ENCODE results near the gene RAB4B. TPM values are rescaled to one million over a fixed set of nuclear protein-coding genes. Genes with fewer than 3 reads are reported as not detected.

RAB4B gene
- total RNA-seq, 2 experiments from 2014 or later = 50.2 to 53.1 TPM

DNA sequence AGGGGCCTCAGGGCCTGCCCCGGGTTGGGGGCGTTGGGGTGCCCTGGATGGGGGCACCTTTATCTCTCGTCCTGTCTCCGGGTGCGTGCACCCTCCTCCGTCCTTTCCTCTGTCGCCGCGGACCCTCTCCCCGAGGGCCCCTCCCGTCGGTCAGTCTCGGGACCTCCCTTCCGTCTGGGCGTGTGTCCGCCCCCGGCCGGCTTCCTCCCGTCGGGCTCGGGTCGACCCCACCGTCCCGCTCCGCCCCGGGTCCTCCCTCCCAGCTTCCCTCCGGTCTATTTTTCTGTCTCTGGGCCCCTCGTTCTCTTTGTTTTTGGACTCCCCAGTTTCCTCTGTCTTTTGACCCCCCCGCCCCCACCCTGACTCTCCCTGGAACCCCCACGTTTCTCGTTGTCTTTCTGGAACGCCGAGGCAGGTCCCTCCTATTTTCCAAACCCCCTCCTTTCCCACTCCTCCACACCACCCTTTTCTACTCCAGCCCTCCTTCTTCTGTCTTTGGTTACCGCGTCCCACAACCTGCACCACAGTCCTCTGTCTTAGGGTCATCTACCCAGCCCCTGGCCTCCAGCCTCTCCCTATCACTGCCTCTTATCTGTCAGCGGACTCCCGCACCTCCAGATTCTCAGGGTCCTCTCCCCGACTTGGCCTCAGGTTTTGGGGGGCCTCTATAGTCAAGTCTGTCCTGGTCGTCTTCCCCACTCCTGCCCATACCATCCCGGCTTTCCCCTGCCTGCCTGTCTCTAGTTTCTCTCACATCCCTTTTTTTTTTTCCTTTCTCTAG is 21.7 kb downstream of the RAB4B start:
- Mint-ChIP-seq H3K9me3 (ENCODE audit: insufficient read depth) (no peaks in the 10 kb centered on the region), H3K27ac (peak overlapping the region; percentile 92), H3K27me3 (ENCODE audit: low read depth) (no peaks in the 10 kb centered on the region), H3K4me1 (ENCODE audit: low read depth) (peaks cover 68% of the 10 kb centered on the region), H3K36me3 (ENCODE audit: low read depth) (peaks cover 45% of the 10 kb centered on the region), H3K4me3 (peak overlapping the region; percentile 95)
- CTCF ChIA-PET = interaction anchor here (3.8 kb wide), 1 partner anchor 22 kb away, joined by 49 read pairs; the partner anchor contains the start of gene RAB4B
- ATAC-seq (no peak), DNase-seq (peak; percentile 54)
- POLR2A ChIA-PET = interaction anchor here (3.9 kb wide), 1 partner anchor 22 kb away, joined by 38 read pairs; the partner anchor contains the start of gene RAB4B

DNA sequence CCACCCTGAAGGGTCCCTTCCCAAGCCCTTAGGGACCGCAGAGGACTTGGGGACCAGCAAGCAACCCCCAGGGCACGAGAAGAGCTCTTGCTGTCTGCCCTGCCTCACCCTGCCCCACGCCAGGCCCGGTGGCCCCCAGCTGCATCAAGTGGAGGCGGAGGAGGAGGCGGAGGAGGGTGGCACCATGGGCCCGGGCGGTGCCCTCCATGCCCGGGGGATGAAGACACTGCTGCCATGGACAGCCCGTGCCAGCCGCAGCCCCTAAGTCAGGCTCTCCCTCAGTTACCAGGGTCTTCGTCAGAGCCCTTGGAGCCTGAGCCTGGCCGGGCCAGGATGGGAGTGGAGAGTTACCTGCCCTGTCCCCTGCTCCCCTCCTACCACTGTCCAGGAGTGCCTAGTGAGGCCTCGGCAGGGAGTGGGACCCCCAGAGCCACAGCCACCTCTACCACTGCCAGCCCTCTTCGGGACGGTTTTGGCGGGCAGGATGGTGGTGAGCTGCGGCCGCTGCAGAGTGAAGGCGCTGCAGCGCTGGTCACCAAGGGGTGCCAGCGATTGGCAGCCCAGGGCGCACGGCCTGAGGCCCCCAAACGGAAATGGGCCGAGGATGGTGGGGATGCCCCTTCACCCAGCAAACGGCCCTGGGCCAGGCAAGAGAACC is 22.4 kb downstream of the RAB4B start:
- Mint-ChIP-seq H3K9me3 (ENCODE audit: insufficient read depth) (no peaks in the 10 kb centered on the region), H3K36me3 (ENCODE audit: low read depth) (peaks cover 52% of the 10 kb centered on the region), H3K27me3 (ENCODE audit: low read depth) (no peaks in the 10 kb centered on the region), H3K4me3 (peak overlapping the region; percentile 95), H3K4me1 (ENCODE audit: low read depth) (peaks cover 75% of the 10 kb centered on the region), H3K27ac (peak overlapping the region; percentile 92)
- ATAC-seq (no peak), DNase-seq (no peak)
- CTCF ChIA-PET = interaction anchor here (3.8 kb wide), 1 partner anchor 23 kb away, joined by 49 read pairs; the partner anchor contains the start of gene RAB4B
- POLR2A ChIA-PET = interaction anchor here (1.1 to 3.9 kb wide), 2 partner anchors 22 to 47 kb away, joined by 3 to 38 read pairs; partner anchors contain the start of gene RAB4B

DNA sequence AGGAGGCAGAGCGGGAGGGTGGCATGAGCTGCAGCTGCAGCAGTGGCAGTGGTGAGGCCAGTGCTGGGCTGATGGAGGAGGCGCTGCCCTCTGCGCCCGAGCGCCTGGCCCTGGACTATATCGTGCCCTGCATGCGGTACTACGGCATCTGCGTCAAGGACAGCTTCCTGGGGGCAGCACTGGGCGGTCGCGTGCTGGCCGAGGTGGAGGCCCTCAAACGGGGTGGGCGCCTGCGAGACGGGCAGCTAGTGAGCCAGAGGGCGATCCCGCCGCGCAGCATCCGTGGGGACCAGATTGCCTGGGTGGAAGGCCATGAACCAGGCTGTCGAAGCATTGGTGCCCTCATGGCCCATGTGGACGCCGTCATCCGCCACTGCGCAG is 22.9 kb downstream of the RAB4B start:
- ATAC-seq = no peak
- peaks cover 56% of the 10 kb centered on the region for H3K36me3 Mint-ChIP-seq (ENCODE audit: low read depth)
- no peaks in the 10 kb centered on the region for H3K9me3 Mint-ChIP-seq (ENCODE audit: insufficient read depth)
- no peak for DNase-seq
- ChIA-PET CTCF (no interaction called here), POLR2A (interaction anchor here (1.1 to 3.9 kb wide), 2 partner anchors 23 to 48 kb away, joined by 3 to 38 read pairs; partner anchors contain the start of gene RAB4B)
- H3K27ac Mint-ChIP-seq = peak overlapping the region; percentile 70
- peak overlapping the region; percentile 95 for H3K4me3 Mint-ChIP-seq
- no peaks in the 10 kb centered on the region for H3K27me3 Mint-ChIP-seq (ENCODE audit: low read depth)
- peaks cover 80% of the 10 kb centered on the region for H3K4me1 Mint-ChIP-seq (ENCODE audit: low read depth)

DNA sequence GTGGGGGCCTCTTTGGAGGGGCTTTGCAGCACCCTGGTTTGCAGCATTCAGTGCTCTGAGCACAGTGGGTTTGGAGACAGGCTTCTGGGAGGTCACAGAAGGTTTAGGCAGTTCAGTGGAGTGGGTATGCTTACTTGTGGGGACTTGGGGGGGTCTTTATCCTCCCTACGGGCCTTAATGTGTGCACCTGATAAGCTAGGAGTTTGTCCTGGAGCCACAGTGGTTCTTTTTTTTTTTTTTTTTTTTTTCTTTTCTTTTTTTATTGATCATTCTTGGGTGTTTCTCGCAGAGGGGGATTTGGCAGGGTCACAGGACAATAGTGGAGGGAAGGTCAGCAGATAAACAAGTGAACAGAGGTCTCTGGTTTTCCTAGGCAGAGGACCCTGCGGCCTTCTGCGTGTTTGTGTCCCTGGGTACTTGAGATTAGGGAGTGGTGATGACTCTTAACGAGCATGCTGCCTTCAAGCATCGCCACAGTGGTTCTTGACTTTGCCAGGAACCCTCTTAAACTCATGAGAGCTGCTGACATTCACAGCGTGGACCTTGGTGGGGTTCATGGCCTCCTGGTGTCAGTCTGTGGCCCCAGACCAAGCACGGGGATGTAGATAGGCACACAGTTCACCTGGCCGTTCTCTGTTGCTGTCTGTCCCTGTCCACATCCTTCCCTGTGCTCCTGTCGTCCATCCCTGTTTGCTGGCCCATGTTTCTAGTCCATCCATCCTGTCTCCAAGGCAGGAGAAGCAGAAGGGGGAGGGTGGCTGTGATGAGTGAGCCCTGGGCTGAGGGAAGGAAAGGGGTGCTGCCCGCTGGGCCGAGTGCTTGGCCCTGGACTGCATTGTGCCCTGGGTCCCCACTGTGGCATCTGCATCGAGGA is 23.6 kb downstream of the RAB4B start:
- no peaks in the 10 kb centered on the region for H3K27me3 Mint-ChIP-seq (ENCODE audit: low read depth)
- DNase-seq (no peak), ATAC-seq (no peak)
- POLR2A ChIA-PET = interaction anchor here (1.1 to 6.1 kb wide), 2 partner anchors 24 to 49 kb away, joined by 3 to 35 read pairs; partner anchors contain the start of gene RAB4B
- no peaks in the 10 kb centered on the region for H3K9me3 Mint-ChIP-seq (ENCODE audit: insufficient read depth)
- H3K4me3 Mint-ChIP-seq = peak overlapping the region; percentile 95
- CTCF ChIA-PET = interaction anchor here (0.8 to 1.6 kb wide), 4 partner anchors 10 to 167 kb away, joined by 3 to 4 read pairs (median 3); partner anchors contain the start of genes ACTMAP and SNRPA
- peaks cover 84% of the 10 kb centered on the region for H3K4me1 Mint-ChIP-seq (ENCODE audit: low read depth)
- H3K36me3 Mint-ChIP-seq (ENCODE audit: low read depth) = peaks cover 60% of the 10 kb centered on the region
- H3K27ac Mint-ChIP-seq = peak overlapping the region; percentile 95

DNA sequence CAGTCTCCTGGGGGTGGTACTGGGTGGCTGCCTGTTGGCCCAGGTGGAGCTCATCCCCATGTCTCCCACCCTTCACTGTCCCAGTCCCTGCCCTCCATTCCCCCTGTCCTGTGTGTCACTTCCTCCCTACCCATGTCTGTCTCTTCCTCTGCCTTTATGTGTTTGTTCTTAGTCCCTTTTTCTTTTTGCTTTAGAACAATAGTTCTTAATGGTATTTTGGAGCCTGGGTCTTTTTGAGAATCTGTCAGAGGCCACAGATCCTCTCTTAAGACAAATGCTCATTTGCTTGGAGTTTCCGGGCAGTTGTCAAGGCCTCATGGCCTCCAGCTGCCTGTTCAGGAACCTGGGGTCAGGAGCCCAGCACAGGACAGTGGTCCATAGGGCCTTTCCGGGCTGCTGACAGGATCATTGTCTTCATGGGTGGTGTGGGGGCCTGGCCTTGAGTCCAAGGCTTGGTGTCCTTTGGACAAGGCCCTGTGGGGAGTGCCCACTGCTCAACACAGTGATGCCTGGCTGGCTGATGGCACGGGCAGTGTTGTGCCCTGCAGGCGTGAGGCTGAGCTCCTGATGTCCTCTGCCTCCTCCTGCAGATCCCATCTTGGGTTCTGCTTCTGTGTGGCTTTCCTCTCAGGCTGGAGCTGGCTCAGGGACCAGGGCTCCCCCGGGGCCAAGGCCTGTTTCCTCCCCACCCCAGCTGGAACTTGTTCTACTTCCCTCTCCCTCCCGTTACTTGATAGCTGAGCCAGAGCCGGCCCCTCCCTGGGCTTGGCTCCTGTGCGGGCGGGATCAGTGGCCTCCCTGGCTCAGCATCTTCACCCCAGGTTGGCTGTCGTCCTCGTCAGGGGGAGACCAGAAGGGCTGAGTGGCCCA is 24.5 kb downstream of the RAB4B start:
- ATAC-seq (no peak), DNase-seq (no peak)
- Mint-ChIP-seq H3K27ac (peak overlapping the region; percentile 95), H3K4me1 (ENCODE audit: low read depth) (peaks cover 87% of the 10 kb centered on the region), H3K9me3 (ENCODE audit: insufficient read depth) (no peaks in the 10 kb centered on the region), H3K36me3 (ENCODE audit: low read depth) (peaks cover 64% of the 10 kb centered on the region), H3K4me3 (peak overlapping the region; percentile 95), H3K27me3 (ENCODE audit: low read depth) (no peaks in the 10 kb centered on the region)
- ChIA-PET POLR2A (interaction anchor here (6.1 kb wide), 1 partner anchor 25 kb away, joined by 35 read pairs; the partner anchor contains the start of gene RAB4B), CTCF (interaction anchor here (0.8 to 1.6 kb wide), 5 partner anchors 9 to 168 kb away, joined by 3 to 5 read pairs (median 3); partner anchors contain the start of genes ACTMAP and SNRPA)

DNA sequence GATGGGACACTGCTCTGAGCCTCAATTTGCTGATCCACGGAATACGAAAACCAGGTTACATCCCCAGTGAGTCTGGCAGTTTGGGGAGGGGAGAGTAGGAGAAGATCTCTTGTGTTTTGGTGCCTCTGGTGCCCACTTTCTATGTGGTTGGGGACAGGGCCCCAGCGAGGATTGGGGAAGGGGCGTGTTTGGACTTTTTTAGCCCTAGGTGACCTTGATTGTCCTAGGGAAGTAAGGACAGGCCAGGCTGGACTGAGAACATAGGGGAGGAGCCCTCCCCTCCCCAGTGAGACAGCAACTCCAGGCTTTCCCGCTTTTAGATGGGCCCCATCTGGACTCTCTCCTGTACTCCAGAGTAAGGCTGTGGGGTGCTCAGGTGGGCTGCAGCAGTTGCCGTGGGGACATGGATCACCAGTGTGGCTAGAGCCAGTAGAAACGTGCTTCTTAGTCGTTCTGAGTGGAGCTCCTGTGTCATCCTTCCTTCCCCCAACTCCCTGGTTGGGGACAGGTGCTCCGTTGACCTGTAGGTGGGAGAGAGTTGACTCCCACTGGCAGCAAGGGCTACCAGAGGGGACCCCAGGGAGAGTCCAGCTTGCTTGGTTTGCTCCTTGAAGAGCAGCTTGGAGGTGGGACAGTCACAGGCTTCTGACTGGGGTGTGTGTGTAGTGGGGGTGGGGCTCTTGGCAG is 25.3 kb downstream of the RAB4B start:
- peak overlapping the region; percentile 95 for H3K27ac Mint-ChIP-seq
- H3K4me1 Mint-ChIP-seq (ENCODE audit: low read depth) = peaks cover 85% of the 10 kb centered on the region
- no peak for ATAC-seq
- peak overlapping the region; percentile 95 for H3K4me3 Mint-ChIP-seq
- CTCF ChIA-PET = interaction anchor here (0.7 to 5.6 kb wide), 5 partner anchors 8 to 139 kb away, joined by 3 to 47 read pairs (median 4); partner anchors contain the start of gene RAB4B
- no peak for DNase-seq
- POLR2A ChIA-PET = interaction anchor here (0.7 to 6.1 kb wide), 2 partner anchors 25 to 581 kb away, joined by 3 to 35 read pairs; partner anchors contain the start of gene RAB4B
- no peaks in the 10 kb centered on the region for H3K9me3 Mint-ChIP-seq (ENCODE audit: insufficient read depth)
- peaks cover 72% of the 10 kb centered on the region for H3K36me3 Mint-ChIP-seq (ENCODE audit: low read depth)
- H3K27me3 Mint-ChIP-seq (ENCODE audit: low read depth) = no peaks in the 10 kb centered on the region

DNA sequence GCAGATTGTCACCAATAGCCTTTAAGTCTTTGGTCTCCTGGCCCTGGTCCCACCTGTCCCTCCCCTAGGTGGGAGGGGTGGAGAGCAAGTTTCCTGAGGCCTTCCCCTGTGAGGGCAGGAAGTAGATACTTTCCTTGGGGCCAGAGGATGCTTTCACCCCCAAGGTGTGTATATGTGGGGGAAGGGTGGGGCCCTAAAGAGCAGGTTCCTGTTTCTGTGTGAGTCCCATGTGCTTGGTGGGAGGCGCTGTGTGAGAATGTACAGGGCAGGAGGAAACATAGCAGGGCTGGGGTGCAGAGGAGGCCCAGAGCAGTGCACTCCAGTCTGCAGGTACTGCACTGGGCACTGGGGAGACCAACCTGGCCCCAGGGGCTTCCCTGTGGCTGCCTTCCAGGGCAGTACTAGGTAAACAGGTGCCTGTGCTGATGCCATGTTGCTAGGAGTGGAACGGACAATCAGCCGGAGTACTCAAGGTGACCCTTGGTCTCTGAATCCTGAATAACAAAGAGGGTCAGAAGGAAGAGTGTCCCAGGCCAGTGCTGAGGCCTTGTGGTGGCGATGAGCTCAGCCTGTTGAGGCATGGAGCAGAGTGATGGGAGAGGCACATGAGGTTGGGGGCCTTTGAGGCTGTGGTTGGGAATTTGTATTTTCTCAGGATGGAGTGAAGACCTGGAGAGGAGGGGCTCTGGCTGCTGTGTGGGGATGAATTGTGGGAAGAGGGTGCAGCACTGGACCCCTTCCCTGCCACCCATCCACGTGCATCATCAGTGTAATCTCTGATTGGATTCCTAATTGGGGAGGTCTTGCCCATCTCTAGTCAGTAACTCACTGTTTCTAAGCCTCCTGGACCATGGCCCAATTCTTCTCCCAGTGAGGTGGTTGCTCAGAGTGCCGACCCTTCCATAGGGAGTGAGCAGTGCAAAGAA is 26.1 kb downstream of the RAB4B start:
- Mint-ChIP-seq H3K4me3 (peak overlapping the region; percentile 95), H3K27me3 (ENCODE audit: low read depth) (no peaks in the 10 kb centered on the region), H3K27ac (peak overlapping the region; percentile 95), H3K4me1 (ENCODE audit: low read depth) (peaks cover 86% of the 10 kb centered on the region), H3K36me3 (ENCODE audit: low read depth) (peaks cover 78% of the 10 kb centered on the region), H3K9me3 (ENCODE audit: insufficient read depth) (no peaks in the 10 kb centered on the region)
- DNase-seq (peak; percentile 86), ATAC-seq (peak; percentile 43)
- POLR2A ChIA-PET = interaction anchor here (0.7 to 6.1 kb wide), 3 partner anchors 26 to 582 kb away, joined by 3 to 35 read pairs (median 4); partner anchors contain the start of gene RAB4B
- CTCF ChIA-PET = interaction anchor here (0.7 to 5.6 kb wide), 8 partner anchors 15 to 340 kb away, joined by 3 to 63 read pairs (median 6); partner anchors contain the start of gene RAB4B

DNA sequence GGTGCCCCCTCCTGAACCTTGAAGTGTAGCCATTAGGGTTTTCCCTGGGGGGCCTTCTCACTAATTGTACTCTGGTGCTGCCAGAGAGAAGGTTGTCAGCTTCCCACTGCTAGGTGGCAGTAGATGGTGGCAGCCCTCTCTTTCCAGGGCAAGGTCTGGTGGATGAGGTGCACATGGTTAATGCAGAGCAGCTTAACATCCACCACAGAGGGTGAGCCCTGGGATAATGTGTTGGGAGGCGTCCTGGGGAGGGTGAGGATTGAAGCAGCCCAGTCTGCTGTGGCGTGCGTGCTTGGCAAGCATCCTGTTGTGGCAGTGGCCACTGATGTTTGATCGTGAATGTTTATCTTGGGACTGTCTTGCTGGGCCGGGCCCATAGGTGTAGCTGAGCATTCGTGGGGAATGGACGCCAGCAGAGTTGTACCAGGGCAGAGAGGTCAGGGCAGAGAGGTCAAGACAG is 26.8 kb downstream of the RAB4B start:
- DNase-seq (no peak), ATAC-seq (no peak)
- Mint-ChIP-seq H3K36me3 (ENCODE audit: low read depth) (peaks cover 84% of the 10 kb centered on the region), H3K4me1 (ENCODE audit: low read depth) (peaks cover 92% of the 10 kb centered on the region), H3K4me3 (peak overlapping the region; percentile 95), H3K27ac (peak overlapping the region; percentile 95), H3K9me3 (ENCODE audit: insufficient read depth) (no peaks in the 10 kb centered on the region), H3K27me3 (ENCODE audit: low read depth) (no peaks in the 10 kb centered on the region)
- ChIA-PET POLR2A (interaction anchor here (0.8 to 6.1 kb wide), 4 partner anchors 27 to 142 kb away, joined by 3 to 35 read pairs (median 6); partner anchors contain the start of gene RAB4B), CTCF (interaction anchor here (1.0 to 5.6 kb wide), 8 partner anchors 10 to 339 kb away, joined by 3 to 63 read pairs (median 10); partner anchors contain the start of genes ACTMAP, RAB4B and SNRPA)

Data from activated CD8-positive, alpha-beta T cell treated with anti-CD3 and anti-CD28 coated beads, Interleukin-2, amount 10 ng/mL, durations not matched to agents 7 days and 5 days (primary cell).